ENCODE measurements around the gene PSMD6. TPM values are rescaled to one million over a fixed set of nuclear protein-coding genes. Genes with fewer than 3 reads are reported as not detected.

Gene PSMD6
- total and polyA plus RNA-seq, 10 of the 15 experiments (the other 5 are each of a cell fraction or from before 2014, with no cell fraction given) = 68.7 to 199 (median 106) TPM

DNA sequence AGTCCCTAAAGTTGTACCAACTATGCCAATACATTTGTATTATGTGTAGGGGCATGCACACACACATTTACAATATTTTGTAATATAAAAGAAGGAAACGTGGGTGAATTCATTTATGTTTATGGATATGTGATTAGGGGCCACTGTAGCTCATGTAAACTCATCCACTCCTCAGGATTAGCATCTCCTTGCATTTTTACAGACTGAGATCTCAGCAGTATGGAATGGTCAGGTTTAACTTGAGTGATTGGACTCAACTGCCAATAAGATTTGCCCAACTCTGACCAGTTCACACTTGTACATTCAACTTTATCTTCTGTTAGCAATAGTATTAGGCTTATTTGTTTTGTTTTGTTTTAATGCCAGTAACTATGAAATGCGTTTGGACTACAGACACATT lies 36.5 kb downstream of the PSMD6 start:
- H3K9me3 ChIP-seq (replicated peaks; ENCODE audit: control insufficient read depth, insufficient read depth, low read length) = no peaks in the 10 kb centered on the region
- no peak overlapping the region for H2AFZ ChIP-seq (ENCODE audit: control insufficient read depth, low read depth, low read length)
- 68% methylated on average over 2 of the region's 2 CpGs for WGBS (ENCODE audit: insufficient coverage, insufficient replicate concordance, low lambda C conversion rate, missing lambda C conversion rate)
- no peak for FAIRE-seq
- H3K4me1 ChIP-seq (ENCODE audit: control insufficient read depth, insufficient read depth, low read length) = no peaks in the 10 kb centered on the region
- BruUV-seq (replicated peaks) = no TSS peak
- RAD21 ChIA-PET (ENCODE audit: unreplicated experiment) = no interaction called here
- no peaks in the 10 kb centered on the region for H3K79me2 ChIP-seq (ENCODE audit: control insufficient read depth, insufficient read depth, low read length)
- H3K36me3 ChIP-seq (ENCODE audit: control insufficient read depth in 2 of 2, insufficient read depth in 2 of 2, low read length in 1 of 2) = peaks cover 16 to 30% of the 10 kb centered on the region in 2 experiments
- no peak for TF ChIP-seq PRDM15 (CRISPR knock-in tag; IDR thresholded peaks at IDR 0.05)
- CTCF ChIA-PET = interaction anchor here (0.9 kb wide), 1 partner anchor 10 kb away, joined by 3 read pairs; no protein-coding TSS in a partner anchor
- no peak overlapping the region for H3K4me2 ChIP-seq (ENCODE audit: control insufficient read depth, insufficient read depth)
- H3K4me3 ChIP-seq = no peak overlapping the region
- in situ Hi-C loops (cut with MboI) = no loop called here
- H3K9ac ChIP-seq (ENCODE audit: control insufficient read depth, insufficient read depth, low read length) = no peak overlapping the region
- SMC1A ChIA-PET (ENCODE audit: uncharacterized antibody, unreplicated experiment) = no interaction called here
- no peaks in the 10 kb centered on the region for H4K20me1 ChIP-seq (ENCODE audit: control insufficient read depth, insufficient read depth)
- H3K27ac ChIP-seq (ENCODE audit: control insufficient read depth, insufficient read depth) = no peak overlapping the region
- no peak for DNase-seq (ENCODE audit: low read depth, low spot score)
- no peaks in the 10 kb centered on the region for H3K27me3 ChIP-seq (replicated peaks in 1 of 2; ENCODE audit: control insufficient read depth in 2 of 2, insufficient read depth in 2 of 2, low read length in 1 of 2)
- no peak for ATAC-seq
- intact Hi-C loops (cut with micrococcal nuclease; ENCODE audit: unreplicated experiment) = no loop called here
- POLR2A ChIA-PET = no interaction called here

- DNase-seq (ENCODE audit: low read depth, low spot score) (no peak), ATAC-seq (no peak), FAIRE-seq (no peak)
- Histone ChIP-seq H3K79me2 (ENCODE audit: control insufficient read depth, insufficient read depth, low read length) (no peaks in the 10 kb centered on the region), H3K4me2 (ENCODE audit: control insufficient read depth, insufficient read depth) (no peak overlapping the region), H3K4me3 (no peak overlapping the region), H3K27ac (ENCODE audit: control insufficient read depth, insufficient read depth) (no peak overlapping the region), H4K20me1 (ENCODE audit: control insufficient read depth, insufficient read depth) (no peaks in the 10 kb centered on the region), H3K9me3 (replicated peaks; ENCODE audit: control insufficient read depth, insufficient read depth, low read length) (no peaks in the 10 kb centered on the region), H3K36me3 (ENCODE audit: control insufficient read depth in 2 of 2, insufficient read depth in 2 of 2, low read length in 1 of 2) (peaks cover 17 to 30% of the 10 kb centered on the region in 2 experiments), H3K4me1 (ENCODE audit: control insufficient read depth, insufficient read depth, low read length) (no peaks in the 10 kb centered on the region), H2AFZ (ENCODE audit: control insufficient read depth, low read depth, low read length) (no peak overlapping the region), H3K27me3 (replicated peaks in 1 of 2; ENCODE audit: control insufficient read depth in 2 of 2, insufficient read depth in 2 of 2, low read length in 1 of 2) (no peaks in the 10 kb centered on the region), H3K9ac (ENCODE audit: control insufficient read depth, insufficient read depth, low read length) (no peak overlapping the region)
- TF ChIP-seq EP300 (IDR thresholded peaks at IDR 0.05; ENCODE audit: borderline replicate concordance in 1 of 2, control insufficient read depth in 1 of 2, low read depth in 2 of 2, low read length in 2 of 2) (no peak), ESRRA (IDR thresholded peaks at IDR 0.05; ENCODE audit: low read length) (no peak), PML (IDR thresholded peaks at IDR 0.05; ENCODE audit: low read length) (no peak), NR2F1 (conservative IDR thresholded peaks at IDR 0.05) (no peak), SRF (IDR thresholded peaks at IDR 0.05; ENCODE audit: low read depth in 2 of 2, low read length in 2 of 2) (no peak), NFYA (IDR thresholded peaks at IDR 0.05; ENCODE audit: borderline replicate concordance, low read depth, low read length) (no peak), ZNF622 (IDR thresholded peaks at IDR 0.05) (no peak)
- RAD21 ChIA-PET (ENCODE audit: unreplicated experiment) = no interaction called here
- in situ Hi-C loops (cut with MboI) (no loop called here), intact Hi-C loops (cut with micrococcal nuclease; ENCODE audit: unreplicated experiment) (no loop called here)
- POLR2A ChIA-PET = no interaction called here
- SMC1A ChIA-PET (ENCODE audit: uncharacterized antibody, unreplicated experiment) = interaction anchor here (0.6 kb wide), 1 partner anchor 10 kb away, joined by 4 read pairs; no protein-coding TSS in a partner anchor
- CTCF ChIA-PET = interaction anchor here (0.9 kb wide), 1 partner anchor 10 kb away, joined by 3 read pairs; no protein-coding TSS in a partner anchor
- WGBS (ENCODE audit: insufficient coverage, insufficient replicate concordance, low lambda C conversion rate, missing lambda C conversion rate) = 98% methylated on average over 7 of the region's 7 CpGs
- no TSS peak for BruUV-seq (replicated peaks)
Observed at GRCh38 chr3:63986146-63986545, 37.1 kb downstream of the PSMD6 start.
